Right ventricle myocardium superior (tissue), 1 donor: ENCODE measurements around the gene CELF2. TPM values are rescaled to one million over a fixed set of nuclear protein-coding genes. Genes with fewer than 3 reads are reported as not detected.

ENCODE experiments used
- ATAC-seq: fragments of 200-7000 bp; cut with Tn5 transposase; one replicate; pipeline ENCODE4 v1.9.1; 2020; ENCODE audit warnings: mild to moderate bottlenecking; ENCODE audit not compliant: poor library complexity
- DNase-seq: peaks from one replicate; pipeline ENCODE4 v3.0.0-alpha.2; 2020
- intact Hi-C: fragments of 100-400 bp; cut with DNase I; formaldehyde crosslinking; loops from one replicate; pipeline ENCODE4 v1.11.2; 2022
- total RNA-seq: library from RNA; stranded (reverse); fragmentation: NEBNext Ultra II Directional; extraction: Animal tissue kit (Norgen Biotek cat#: 25700); gene quantifications from one replicate; pipeline ENCODE4 v1.2.1, GENCODE V29; 2021
- donor health status: DM: no; HTN: yes; CAD: no; lungs with severe emphysema.

Gene CELF2
- total RNA-seq, 1 donor from 2014 or later, result 67.7 TPM

- intact Hi-C loops, result no loop called here
- ATAC-seq, result peak; percentile 18
- no peak for DNase-seq
These were observed 1.4 kb downstream of the CELF2 start for GRCh38 chr10:11018855-11019631.

DNA sequence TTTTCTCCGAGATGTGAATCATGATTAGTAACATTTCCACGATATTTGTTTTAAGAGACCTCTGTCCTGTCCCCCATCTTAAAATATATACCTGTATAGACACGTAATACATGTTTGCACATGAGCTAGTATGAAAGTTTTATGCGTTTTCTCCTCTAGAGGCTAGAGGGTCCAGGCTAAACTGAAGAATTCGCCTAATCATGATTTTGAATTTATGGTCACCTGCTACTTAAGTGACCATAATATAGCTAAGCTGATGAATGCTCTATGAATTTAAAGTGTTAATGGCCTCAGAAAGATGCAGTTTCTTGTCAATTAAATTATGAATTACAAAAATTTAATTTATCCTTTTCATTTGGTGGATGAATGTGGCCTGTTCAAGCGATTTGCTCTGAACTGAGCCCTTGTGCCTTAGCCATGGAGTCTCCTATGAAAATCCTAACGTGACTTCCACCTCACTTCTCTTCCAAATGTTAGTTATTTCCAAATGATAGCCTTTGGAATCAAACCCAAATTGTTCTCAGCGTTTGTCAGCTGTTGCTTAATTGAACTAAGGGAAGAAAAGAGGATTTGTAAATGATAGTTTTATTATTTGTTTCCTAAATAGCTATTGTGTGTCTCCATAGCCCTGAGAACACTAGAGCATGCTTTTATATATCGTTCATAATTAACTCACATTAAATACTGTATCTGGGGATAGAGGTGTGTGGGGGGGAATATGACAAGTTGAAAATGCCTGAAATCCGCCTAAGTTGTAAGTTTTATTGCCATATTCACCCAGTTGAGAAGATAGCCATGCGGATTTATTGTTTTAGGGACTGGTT, 2.3 kb downstream of the CELF2 start:
- intact Hi-C loops, result loop anchor here (10.0 kb wide), 1 partner anchor 245 kb away; no protein-coding TSS in a partner anchor
- ATAC-seq (no peak), DNase-seq (no peak)

- no peak for DNase-seq
- intact Hi-C loops, result loop anchor here (10.0 kb wide), 1 partner anchor 244 kb away; no protein-coding TSS in a partner anchor
- no peak for ATAC-seq
These were observed 2.9 kb downstream of the CELF2 start for GRCh38 chr10:11020548-11020942.

- no peak for ATAC-seq
- intact Hi-C loops, result loop anchor here (10.0 kb wide), 1 partner anchor 243 kb away; no protein-coding TSS in a partner anchor
These were observed 4.5 kb downstream of the CELF2 start for GRCh38 chr10:11022213-11022612.

DNA sequence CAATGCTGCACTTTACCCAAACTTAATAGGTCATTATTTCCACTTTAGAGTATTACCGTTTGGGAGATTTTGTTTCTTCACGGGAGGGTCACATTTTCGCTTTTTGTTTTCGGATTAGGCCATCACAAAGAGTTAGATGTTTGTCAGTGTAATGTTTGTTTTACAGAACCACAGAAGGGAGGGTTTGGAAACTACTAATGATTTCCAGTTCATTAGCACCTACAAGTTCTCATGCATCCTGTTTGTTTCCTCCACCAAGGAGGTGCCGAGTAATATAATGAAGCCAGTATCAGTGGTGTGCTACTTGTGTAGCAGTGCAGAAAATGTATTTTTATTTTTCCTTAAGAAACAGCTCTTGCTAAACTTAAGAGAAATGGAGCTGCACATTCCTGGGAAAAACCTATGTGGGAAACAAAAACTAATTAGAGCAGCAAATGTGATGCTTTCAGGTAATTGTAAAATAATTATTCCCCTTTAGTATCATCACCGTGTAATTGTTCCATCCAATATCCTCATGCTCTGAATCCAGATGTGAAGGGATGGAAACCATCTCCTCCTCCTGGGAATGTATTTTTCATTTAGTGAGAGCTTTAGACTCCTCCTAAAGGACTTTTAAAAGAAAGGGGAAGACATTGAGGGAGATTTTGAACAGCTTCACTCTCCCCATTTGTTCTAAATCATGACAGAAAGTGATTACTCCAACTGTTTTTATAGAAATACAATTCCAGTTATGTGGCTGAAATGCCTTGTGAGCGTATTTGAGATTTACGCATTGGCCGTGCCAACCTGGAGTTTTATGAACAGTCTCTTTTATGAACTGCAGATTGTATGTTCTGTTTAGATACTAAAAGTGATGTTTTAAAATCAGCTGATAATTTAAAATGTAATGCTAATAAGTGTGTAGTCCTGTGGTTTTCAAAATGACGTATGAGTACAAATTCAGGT, 5.6 kb downstream of the CELF2 start:
- DNase-seq (no peak), ATAC-seq (no peak)
- intact Hi-C loops, result loop anchor here (10.0 kb wide), 1 partner anchor 242 kb away; no protein-coding TSS in a partner anchor

More at GRCh38 chr10:11022213-11022612, 4.5 kb downstream of the CELF2 start:
- no peak for DNase-seq

DNA sequence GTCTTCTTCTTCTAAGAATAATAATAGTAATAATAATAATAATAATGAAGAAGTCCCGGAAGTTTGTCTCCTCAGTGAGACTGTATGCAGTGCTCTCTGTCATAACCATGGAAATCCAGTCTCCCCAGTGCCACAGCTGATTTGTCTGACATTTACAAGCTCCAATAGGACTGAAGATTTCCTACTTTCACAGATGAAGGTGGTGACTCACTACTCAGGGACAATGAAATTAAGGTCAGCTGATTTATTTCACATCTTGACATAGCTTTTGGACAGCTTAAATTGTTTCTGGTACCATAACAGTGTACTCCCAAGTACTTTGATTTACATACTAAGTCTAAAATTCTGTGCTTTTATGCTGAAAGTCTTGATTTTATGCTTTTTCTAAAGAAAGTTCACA, 6.9 kb downstream of the CELF2 start:
- DNase-seq, result no peak
- ATAC-seq, result peak; percentile 38
- intact Hi-C loops, result loop anchor here (10.0 kb wide), 1 partner anchor 240 kb away; no protein-coding TSS in a partner anchor

GRCh38 chr10:11025978-11026377, 8.3 kb downstream of the CELF2 start:
- ATAC-seq (no peak), DNase-seq (no peak)
- intact Hi-C loops, result loop anchor here (10.0 kb wide), 1 partner anchor 239 kb away; no protein-coding TSS in a partner anchor

DNA sequence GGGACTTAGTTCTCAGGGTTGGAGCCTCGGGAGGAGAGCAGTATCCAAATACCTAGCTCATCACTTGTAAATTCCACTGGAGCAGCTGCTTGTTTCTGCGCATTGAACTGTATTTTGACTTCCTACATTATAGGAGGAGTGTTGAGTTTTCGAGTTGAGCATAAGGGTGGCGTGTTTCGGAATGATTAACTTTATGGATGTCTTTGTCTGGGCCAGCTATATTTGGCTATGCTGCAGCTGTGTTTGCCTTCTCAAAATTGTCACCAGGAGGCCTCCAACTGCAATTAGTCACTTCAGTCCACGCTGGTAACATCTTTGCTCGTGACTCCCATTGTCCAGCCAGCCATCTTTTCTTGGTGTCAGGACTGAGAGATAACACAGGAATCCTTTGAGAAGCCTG, 9.1 kb downstream of the CELF2 start:
- ATAC-seq (peak; percentile 57), DNase-seq (no peak)
- intact Hi-C loops, result loop anchor here (10.0 kb wide), 1 partner anchor 238 kb away; no protein-coding TSS in a partner anchor

- intact Hi-C loops, result no loop called here
- ATAC-seq, result peak; percentile 25
- DNase-seq, result no peak
These were observed 17.1 kb downstream of the CELF2 start for GRCh38 chr10:11034762-11035161.

GRCh38 chr10:11035301-11035991, 17.8 kb downstream of the CELF2 start:
- peak; percentile 75 for ATAC-seq
- intact Hi-C loops, result no loop called here
- peak; percentile 47 for DNase-seq

DNA sequence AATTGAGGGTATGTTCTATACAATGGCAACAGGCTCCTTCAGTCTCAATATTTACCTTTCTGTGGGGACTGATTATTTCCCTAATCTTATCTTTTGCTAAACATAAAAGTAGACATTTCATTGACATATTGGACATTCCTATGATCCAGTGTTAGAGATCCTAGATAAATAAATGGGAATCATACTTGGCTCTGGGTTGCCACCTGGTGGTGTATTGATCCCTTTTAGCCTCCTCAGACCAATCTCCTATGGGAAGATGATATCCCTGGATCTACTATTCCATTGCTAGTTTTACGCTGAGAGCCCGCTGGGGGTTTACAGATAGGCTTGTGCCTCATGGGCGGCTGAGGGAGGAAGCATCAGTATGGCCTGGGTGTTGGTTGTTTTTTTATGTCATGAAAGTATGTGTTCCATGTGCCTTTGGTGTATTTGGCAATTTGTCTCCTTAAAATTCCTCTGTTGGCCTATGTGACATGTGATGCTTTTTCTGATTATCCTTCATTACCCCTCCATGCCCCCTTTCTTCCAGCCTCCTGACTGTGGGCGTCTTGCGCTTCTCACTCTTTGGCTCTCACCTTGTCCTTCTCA, 18.8 kb downstream of the CELF2 start:
- peak; percentile 57 for ATAC-seq
- no peak for DNase-seq
- intact Hi-C loops, result no loop called here

GRCh38 chr10:11037991-11038390, 20.3 kb downstream of the CELF2 start:
- ATAC-seq, result peak; percentile 21
- no peak for DNase-seq
- intact Hi-C loops, result no loop called here

GRCh38 chr10:11042357-11042756, 24.7 kb downstream of the CELF2 start:
- DNase-seq, result no peak
- no peak for ATAC-seq
- intact Hi-C loops, result no loop called here

GRCh38 chr10:11043039-11043438, 25.4 kb downstream of the CELF2 start:
- intact Hi-C loops, result no loop called here
- DNase-seq (no peak), ATAC-seq (no peak)

DNA sequence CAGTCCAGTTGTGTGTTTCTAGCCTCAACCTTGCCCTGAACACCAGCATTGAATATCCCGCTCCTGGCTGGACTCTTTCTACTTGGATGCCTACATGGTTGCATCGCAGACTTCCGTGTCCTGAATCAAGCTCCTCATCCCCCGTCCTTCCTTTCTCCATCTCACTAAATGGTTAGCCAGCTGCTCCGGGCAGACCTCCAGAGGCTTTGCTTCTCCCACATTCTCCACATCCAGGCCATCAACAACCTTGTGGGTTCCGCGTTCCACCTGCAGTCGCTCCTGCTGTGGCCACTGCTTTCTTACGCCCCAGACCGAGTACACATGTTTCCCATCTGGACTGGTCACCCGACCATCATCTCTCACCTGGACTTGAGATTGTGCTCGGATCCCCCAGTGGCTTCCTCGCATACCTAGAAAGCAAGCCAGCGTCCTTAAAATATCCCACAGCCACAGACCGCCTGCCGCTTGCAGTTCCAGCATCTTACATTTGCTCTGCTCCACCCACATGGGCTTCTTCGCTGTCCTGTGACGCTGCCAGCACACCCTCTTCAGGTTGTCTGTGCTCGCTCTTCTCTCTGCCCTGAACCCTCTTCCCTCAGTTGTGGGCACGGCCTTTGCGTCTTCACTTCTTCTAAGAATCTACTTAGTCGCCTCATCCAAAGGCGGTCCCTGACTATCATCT, 25.9 kb downstream of the CELF2 start:
- ATAC-seq, result no peak
- peak; percentile 44 for DNase-seq
- intact Hi-C loops, result no loop called here

DNA sequence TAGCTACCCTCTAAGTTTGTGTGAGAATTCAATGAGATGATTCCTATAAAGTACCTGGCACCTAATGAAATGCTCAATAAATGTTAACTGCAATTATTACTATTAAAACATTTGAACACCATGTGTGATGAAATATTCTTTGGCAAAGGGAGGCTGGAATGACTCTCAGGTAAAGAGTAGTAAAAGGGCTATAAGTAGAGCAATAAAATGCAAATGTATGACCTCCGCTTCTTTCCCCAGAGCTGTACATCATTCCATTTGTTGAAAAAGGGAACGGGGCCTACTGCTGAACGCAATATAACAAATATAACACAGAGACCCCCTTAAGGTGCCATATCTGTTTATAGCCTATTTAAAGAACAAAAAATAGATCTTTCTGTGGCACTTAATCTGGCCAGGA, 27.8 kb downstream of the CELF2 start:
- ATAC-seq, result no peak
- intact Hi-C loops, result no loop called here
- DNase-seq, result no peak
